SK-N-SH (cell line): Measurements from ENCODE around the gene DENND1A. TPM values are rescaled to one million over a fixed set of nuclear protein-coding genes. Genes with fewer than 3 reads are reported as not detected.

Experiments
- CTCF ChIA-PET: fragments of 300-600, 350-600 bp; formaldehyde crosslinking; extraction: SDS; loops from one replicate; lab custom pipeline; 2021; lab: Yijun Ruan, JAX
- POLR2A ChIA-PET: fragments of 350-600 bp; sonication (Branson Sonifier 250); formaldehyde crosslinking; extraction: SDS; loops from one replicate; lab custom pipeline; 2020; ENCODE audit warnings: antibody characterized with exemption, inconsistent platforms; lab: Yijun Ruan, JAX
- DNase-seq: peaks from one replicate; pipeline ENCODE4 v3.0.0; 2012
- H2AFZ ChIP-seq: fragments of 200-600 bp; sonication (generic); 2 replicates; pipeline ENCODE4 v1.8.1; 2016; ENCODE audit warnings: antibody characterized with exemption, mild to moderate bottlenecking, low read depth
- H3F3A ChIP-seq: fragments of 200-600 bp; sonication (generic); replicated peaks from 2 replicates; pipeline ENCODE3; 2016; ENCODE audit warnings: antibody characterized with exemption, mild to moderate bottlenecking; ENCODE audit not compliant: insufficient read depth
- H3K27ac ChIP-seq, 2 experiments: fragments of 200-500 bp in 1 of 2; fragments of 200-600 bp in 1 of 2; sonication (Bioruptor generic) in 1 of 2; sonication (generic), shearing (Covaris generic) in 1 of 2; 2 replicates each; pipeline versions ENCODE4 v1.5.1 to v1.6.1; 2014 to 2016; ENCODE audit warnings: low read depth in 2 of 2, inconsistent platforms in 1 of 2, low read length in 1 of 2, mild to moderate bottlenecking in 1 of 2, mixed read lengths in 1 of 2
- H3K27me3 ChIP-seq: fragments of 200-600 bp; sonication (generic), shearing (Covaris generic); 2 replicates; pipeline ENCODE4 v1.6.1; 2016; ENCODE audit warnings: mixed run types; ENCODE audit not compliant: insufficient read depth
- H3K36me3 ChIP-seq, 2 experiments: fragments of 200-500 bp in 1 of 2; fragments of 200-600 bp in 1 of 2; sonication (Bioruptor generic) in 1 of 2; sonication (generic) in 1 of 2; replicated peaks in 1 of 2; 2 replicates each; pipeline versions ENCODE3 to v1.5.1; 2014 to 2016; ENCODE audit warnings: low read length in 1 of 2, mild to moderate bottlenecking in 1 of 2; ENCODE audit not compliant: insufficient read depth in 2 of 2, control insufficient read depth in 1 of 2
- H3K4me1 ChIP-seq, 2 experiments: fragments of 200-500 bp in 1 of 2; fragments of 200-600 bp in 1 of 2; sonication (Bioruptor generic) in 1 of 2; sonication (generic), shearing (Covaris generic) in 1 of 2; 2 replicates each; pipeline versions ENCODE4 v1.5.1 to v1.6.1; 2014 to 2016; ENCODE audit warnings: low read depth in 1 of 2, low read length in 1 of 2, mixed run types in 1 of 2; ENCODE audit not compliant: insufficient read depth in 2 of 2, control insufficient read depth in 1 of 2
- H3K4me2 ChIP-seq: fragments of 200-600 bp; sonication (generic), shearing (Covaris generic); 2 replicates; pipeline ENCODE4 v1.6.1; 2017; ENCODE audit warnings: mixed run types
- H3K4me3 ChIP-seq, 2 experiments: fragments of 200-500 bp in 1 of 2; fragments of 200-600 bp in 1 of 2; sonication (Bioruptor generic) in 1 of 2; sonication (generic), shearing (Covaris generic) in 1 of 2; 2 replicates each; pipeline versions ENCODE4 v1.5.1 to v1.8.1; 2014 to 2016; ENCODE audit warnings: low read depth in 2 of 2, inconsistent platforms in 1 of 2, low read length in 1 of 2, mild to moderate bottlenecking in 1 of 2, mixed read lengths in 1 of 2, moderate library complexity in 1 of 2
- H3K79me2 ChIP-seq: fragments of 200-600 bp; sonication (generic); 2 replicates; pipeline ENCODE4 v1.8.1; 2017; ENCODE audit warnings: mild to moderate bottlenecking; ENCODE audit not compliant: insufficient read depth
- H3K9ac ChIP-seq: fragments of 200-600 bp; sonication (generic); 2 replicates; pipeline ENCODE4 v1.6.1; 2017; ENCODE audit warnings: mixed run types
- H3K9me2 ChIP-seq: fragments of 200-600 bp; sonication (generic); 2 replicates; pipeline ENCODE4 v1.6.1; 2017; ENCODE audit warnings: mixed run types
- H3K9me3 ChIP-seq: fragments of 200-600 bp; sonication (generic); 2 replicates; pipeline ENCODE4 v1.6.1; 2017; ENCODE audit warnings: mixed run types, mild to moderate bottlenecking, moderate library complexity
- H4K20me1 ChIP-seq: fragments of 200-600 bp; sonication (generic); 2 replicates; pipeline ENCODE4 v1.6.1; 2017; ENCODE audit warnings: mild to moderate bottlenecking, mixed run types; ENCODE audit not compliant: insufficient read depth
- CTCF ChIP-seq: fragments of 200-600 bp; sonication (generic); IDR thresholded peaks from 2 replicates; pipeline ENCODE4 v1.6.1; 2017; ENCODE audit warnings: antibody characterized with exemption, mild to moderate bottlenecking, moderate library complexity
- ELF1 ChIP-seq: IDR thresholded peaks from 2 replicates; pipeline ENCODE4 v1.4.0; 2012
- EZH2phosphoT487 ChIP-seq: fragments of 200-600 bp; sonication (generic); IDR thresholded peaks from 2 replicates; pipeline ENCODE4 v1.6.1; 2017; ENCODE audit warnings: low read depth, mixed run types, mild to moderate bottlenecking, antibody characterized with exemption, moderate library complexity, borderline replicate concordance
- FOXJ3 ChIP-seq: sonication (generic); formaldehyde crosslinking; IDR thresholded peaks from 2 replicates; pipeline ENCODE4 v1.5.1; 2020; ENCODE audit warnings: mild to moderate bottlenecking, missing genetic modification reagents
- IRF3 ChIP-seq: fragments of 150-350 bp; IDR thresholded peaks from 2 replicates; pipeline ENCODE4 v1.6.1; 2016; ENCODE audit warnings: mild to moderate bottlenecking, low read depth, low read length
- NFIC ChIP-seq: IDR thresholded peaks from 2 replicates; pipeline ENCODE4 v1.4.0; 2012; ENCODE audit warnings: borderline replicate concordance
- NRF1 ChIP-seq: IDR thresholded peaks from 2 replicates; pipeline ENCODE4 v1.6.1; 2012; ENCODE audit warnings: low read depth, mild to moderate bottlenecking, low read length
- POLR2AphosphoS5 ChIP-seq: IDR thresholded peaks from 2 replicates; pipeline ENCODE4 v1.6.1; 2012; ENCODE audit warnings: low read depth, low read length
- RAD21 ChIP-seq: IDR thresholded peaks from 2 replicates; pipeline ENCODE4 v1.6.1; 2012; ENCODE audit warnings: mild to moderate bottlenecking, low read length
- REST ChIP-seq: IDR thresholded peaks from 2 replicates; pipeline ENCODE4 v1.6.1; 2012; ENCODE audit warnings: mild to moderate bottlenecking, low read depth, low read length, moderate library complexity
- TCF12 ChIP-seq: IDR thresholded peaks from 2 replicates; pipeline ENCODE4 v1.4.0; 2012
- TEAD4 ChIP-seq: IDR thresholded peaks from 2 replicates; pipeline ENCODE4 v1.4.0; 2012; ENCODE audit warnings: mild to moderate bottlenecking, borderline replicate concordance; ENCODE audit not compliant: insufficient read depth
- USF2 ChIP-seq: fragments of 150-350 bp; IDR thresholded peaks from 2 replicates; pipeline ENCODE4 v1.6.1; 2017; ENCODE audit warnings: antibody characterized with exemption, low read length, low read depth, borderline replicate concordance
- WGBS: methylation state at CpG from one replicate; pipeline ENCODE4 v1.1.6; 2017; ENCODE audit warnings: low lambda C conversion rate; 5-methylcytosine and 5-hydroxymethylcytosine counted together
- polyA plus RNA-seq, 3 experiments: library from polyadenylated mRNA; depleted of rRNA; stranded (reverse); fragments of >200 nt; gene quantifications; 2 replicates each; pipeline ENCODE4 v1.2.3, GENCODE V29; 2012

Gene DENND1A
- polyA plus RNA-seq, 1 of the 3 experiments (the other 2 are of a cell fraction), result 25.4 TPM

- no peaks in the 10 kb centered on the region for H3K9me2 ChIP-seq
- no peaks in the 10 kb centered on the region for H3K27me3 ChIP-seq
- no peaks in the 10 kb centered on the region for H3K9me3 ChIP-seq
- H3K4me1 ChIP-seq, result no peaks in the 10 kb centered on the region; a peak in 2 of 4 replicates
- H2AFZ ChIP-seq, result no peak overlapping the region
- no peak overlapping the region for H3K4me2 ChIP-seq
- ChIA-PET CTCF (interaction anchor here (1.1 kb wide), 1 partner anchor 9 kb away, joined by 4 read pairs; no protein-coding TSS in a partner anchor), POLR2A (no interaction called here)
- no peak for TF ChIP-seq POLR2AphosphoS5
- no peak for TF ChIP-seq NRF1
- TF ChIP-seq TEAD4, result no peak
- no peak for TF ChIP-seq IRF3
- no peak for TF ChIP-seq TCF12
- TF ChIP-seq RAD21, result no peak
- no peak for TF ChIP-seq CTCF
- TF ChIP-seq REST, result no peak
- TF ChIP-seq FOXJ3 (CRISPR knock-in tag), result no peak
- no peak for TF ChIP-seq EZH2phosphoT487
- no peak for TF ChIP-seq NFIC
- TF ChIP-seq ELF1, result no peak
- TF ChIP-seq USF2, result no peak
- H3F3A ChIP-seq, result no peaks in the 10 kb centered on the region
- no peak overlapping the region for H3K4me3 ChIP-seq
- no peak for DNase-seq
- no peak overlapping the region for H3K27ac ChIP-seq
- no peaks in the 10 kb centered on the region for H3K79me2 ChIP-seq
- WGBS, result 94% methylated on average over 2 of the region's 2 CpGs
- H3K9ac ChIP-seq, result no peak overlapping the region
- H3K36me3 ChIP-seq, result no peaks in the 10 kb centered on the region
- no peaks in the 10 kb centered on the region for H4K20me1 ChIP-seq
Measured at GRCh38 chr9:123685489-123686083, 244.3 kb downstream of the DENND1A start.
